NCI-H128 (cell line): ENCODE measurements around the gene SLCO3A1.
A peak's percentile ranks its signal among the peaks of the same experiment; 100 is the strongest.

Source experiments
- DNase-seq: peaks from one replicate; lab custom pipeline; 2025; ENCODE audit not compliant: unreplicated experiment; lab: John Stamatoyannopoulos, UW

The SLCO3A1 gene

GRCh38 chr15:91853511-91853947 is at the start of gene SLCO3A1:
SLCO3A1 (plus strand) TSS chr15:91853708.
- DNase-seq: no peak

GRCh38 chr15:91807122-91807521 is 46.4 kb upstream of the SLCO3A1 start:
- DNase-seq: no peak

- no peak for DNase-seq
Observed at GRCh38 chr15:91813924-91814323, 39.6 kb upstream of the SLCO3A1 start.

- no peak for DNase-seq
Observed at GRCh38 chr15:91816942-91817341, 36.6 kb upstream of the SLCO3A1 start.

- DNase-seq: no peak
Observed at GRCh38 chr15:91821458-91821857, 32.0 kb upstream of the SLCO3A1 start.

- no peak for DNase-seq
Observed at GRCh38 chr15:91824256-91824655, 29.3 kb upstream of the SLCO3A1 start.

GRCh38 chr15:91826443-91826842 is 27.1 kb upstream of the SLCO3A1 start:
- DNase-seq: no peak

GRCh38 chr15:91833056-91833455 is 20.5 kb upstream of the SLCO3A1 start:
- no peak for DNase-seq

- no peak for DNase-seq
Observed at GRCh38 chr15:91839867-91840266, 13.6 kb upstream of the SLCO3A1 start.

- no peak for DNase-seq
Observed at GRCh38 chr15:91841861-91842260, 11.6 kb upstream of the SLCO3A1 start.

GRCh38 chr15:91844341-91844740 is 9.2 kb upstream of the SLCO3A1 start:
- DNase-seq: no peak

GRCh38 chr15:91844928-91845327 is 8.6 kb upstream of the SLCO3A1 start:
- DNase-seq: no peak

- no peak for DNase-seq
Observed at GRCh38 chr15:91845720-91846119, 7.8 kb upstream of the SLCO3A1 start.

GRCh38 chr15:91849180-91849579 is 4.3 kb upstream of the SLCO3A1 start:
- DNase-seq: no peak

- DNase-seq: no peak
Observed at GRCh38 chr15:91849749-91850161, 3.8 kb upstream of the SLCO3A1 start.

- peak; percentile 25 for DNase-seq
Observed at GRCh38 chr15:91852741-91853510, 582 bp upstream of the SLCO3A1 start.

- no peak for DNase-seq
Observed at GRCh38 chr15:91853948-91854638, 585 bp downstream of the SLCO3A1 start.

GRCh38 chr15:91854639-91854990 is 1.1 kb downstream of the SLCO3A1 start:
- no peak for DNase-seq

- no peak for DNase-seq
Observed at GRCh38 chr15:91855241-91855640, 1.7 kb downstream of the SLCO3A1 start.

GRCh38 chr15:91855684-91856489 is 2.4 kb downstream of the SLCO3A1 start:
- no peak for DNase-seq

GRCh38 chr15:91857224-91857585 is 3.7 kb downstream of the SLCO3A1 start:
- no peak for DNase-seq

GRCh38 chr15:91857772-91858171 is 4.3 kb downstream of the SLCO3A1 start:
- no peak for DNase-seq
